A673 (cell line): Measurements from ENCODE around the gene IQCM. TPM values are rescaled to one million over a fixed set of nuclear protein-coding genes. Genes with fewer than 3 reads are reported as not detected.

Source experiments
- BruUV-seq: library from RNA; stranded (reverse); fragments of 400-500 nt; replicated peaks from 2 replicates; lab custom pipeline; 2021; lab: Mats Ljungman, UMichigan
- CTCF ChIA-PET: fragments of 300-600 bp; sonication (Branson Sonifier 250); formaldehyde crosslinking; loops from one replicate; lab custom pipeline; 2022; ENCODE audit warnings: antibody characterized with exemption; lab: Charles Lee
- POLR2A ChIA-PET: fragments of 300-600 bp; sonication (Branson Sonifier 250); formaldehyde crosslinking; loops from one replicate; lab custom pipeline; 2022; ENCODE audit warnings: antibody characterized with exemption; ENCODE audit not compliant: low non-redundant PET; lab: Charles Lee
- DNase-seq: peaks from one replicate; pipeline ENCODE4 v3.0.0-alpha.2; 2015; ENCODE audit warnings: low spot score
- H3K27ac ChIP-seq: fragments of 200-600 bp; sonication (generic); 2 replicates; pipeline ENCODE4 v1.5.1; 2016; ENCODE audit warnings: mixed run types, low read depth, mild to moderate bottlenecking, mixed read lengths, antibody characterized with exemption, low read length; ENCODE audit not compliant: poor library complexity, severe bottlenecking
- H3K27me3 ChIP-seq: fragments of 200-600 bp; sonication (generic); replicated peaks from 2 replicates; pipeline ENCODE4 v1.6.1; 2017; ENCODE audit warnings: mixed run types, low read depth, mild to moderate bottlenecking, mixed read lengths, antibody characterized with exemption, low read length; ENCODE audit not compliant: insufficient read depth, poor library complexity
- H3K36me3 ChIP-seq: fragments of 200-600 bp; sonication (generic); 2 replicates; pipeline ENCODE4 v1.6.1; 2016; ENCODE audit warnings: mixed run types, mild to moderate bottlenecking, mixed read lengths, antibody characterized with exemption, low read length; ENCODE audit not compliant: insufficient read depth, poor library complexity, severe bottlenecking
- H3K4me1 ChIP-seq: fragments of 200-600 bp; sonication (generic); 2 replicates; pipeline ENCODE4 v1.6.1; 2017; ENCODE audit warnings: mixed run types, mild to moderate bottlenecking, mixed read lengths, antibody characterized with exemption, low read length; ENCODE audit not compliant: insufficient read depth, poor library complexity, severe bottlenecking
- H3K4me3 ChIP-seq: fragments of 200-600 bp; sonication (generic); 2 replicates; pipeline ENCODE4 v1.5.1; 2016; ENCODE audit warnings: low read depth, mixed run types, mild to moderate bottlenecking, mixed read lengths, low read length; ENCODE audit not compliant: poor library complexity, severe bottlenecking
- H3K9me3 ChIP-seq: fragments of 200-600 bp; sonication (generic); 2 replicates; pipeline ENCODE4 v1.6.1; 2016; ENCODE audit warnings: mixed run types, low read depth, mild to moderate bottlenecking, mixed read lengths, antibody characterized with exemption, low read length; ENCODE audit not compliant: poor library complexity, severe bottlenecking
- CTCF ChIP-seq: fragments of 300-800, 200-600 bp; sonication (generic); conservative IDR thresholded peaks from 2 replicates; pipeline ENCODE4 v1.5.1; 2017; ENCODE audit warnings: low read depth, mild to moderate bottlenecking, antibody characterized with exemption, low read length, moderate library complexity, mixed read lengths
- EZH2 ChIP-seq: fragments of 200-600 bp; sonication (generic); IDR thresholded peaks from 2 replicates; pipeline ENCODE4 v1.6.1; 2017; ENCODE audit warnings: borderline replicate concordance, low read depth, mild to moderate bottlenecking, mixed read lengths, antibody characterized with exemption, low read length; ENCODE audit not compliant: poor library complexity, severe bottlenecking
- intact Hi-C: fragments of 100-400 bp; cut with micrococcal nuclease; formaldehyde crosslinking; loops from one replicate; pipeline ENCODE4 v1.10.0; 2022; ENCODE audit not compliant: unreplicated experiment
- total RNA-seq: library from RNA; stranded (reverse); gene quantifications from 2 replicates; pipeline ENCODE4 v1.2.3, GENCODE V29; 2021

Gene IQCM
- total RNA-seq, 1 experiment from 2014 or later, result not detected

GRCh38 chr4:149727663-149728062 lies 88.0 kb downstream of the IQCM start:
- TF ChIP-seq EZH2, result no peak
- no peak for TF ChIP-seq CTCF
- POLR2A ChIA-PET, result no interaction called here
- H3K4me1 ChIP-seq, result no peaks in the 10 kb centered on the region

DNA sequence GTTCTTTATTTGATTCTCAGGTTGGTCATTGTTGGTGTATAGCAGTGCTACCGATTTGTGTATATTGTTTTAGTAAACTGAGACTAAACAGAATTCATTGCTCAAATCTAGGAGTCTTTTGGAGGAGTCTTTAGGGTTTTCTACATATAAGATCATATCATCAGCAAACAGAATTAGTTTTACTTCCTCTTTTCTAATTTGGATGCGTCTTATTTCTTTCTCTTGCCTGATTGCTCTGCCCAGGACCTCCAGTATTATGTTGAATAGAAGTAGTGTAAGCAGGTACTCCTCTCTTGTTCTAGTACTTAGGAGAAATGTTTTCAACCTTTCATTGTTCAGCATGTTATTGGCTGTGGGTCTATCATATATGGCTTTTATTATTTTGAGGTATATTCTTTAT lies 92.6 kb downstream of the IQCM start:
- Histone ChIP-seq H3K4me1 (no peaks in the 10 kb centered on the region), H3K36me3 (no peaks in the 10 kb centered on the region), H3K27ac (no peak overlapping the region), H3K4me3 (no peak overlapping the region), H3K27me3 (no peaks in the 10 kb centered on the region), H3K9me3 (no peaks in the 10 kb centered on the region)
- no TSS peak for BruUV-seq
- DNase-seq, result no peak
- intact Hi-C loops, result no loop called here
- TF ChIP-seq CTCF (no peak), EZH2 (no peak)
- POLR2A ChIA-PET, result no interaction called here
- CTCF ChIA-PET, result no interaction called here

More at GRCh38 chr4:149727663-149728062, 88.0 kb downstream of the IQCM start:
- CTCF ChIA-PET, result no interaction called here
- Histone ChIP-seq H3K27me3 (no peaks in the 10 kb centered on the region), H3K27ac (no peak overlapping the region), H3K4me3 (no peak overlapping the region), H3K36me3 (no peaks in the 10 kb centered on the region), H3K9me3 (no peaks in the 10 kb centered on the region)
- intact Hi-C loops, result no loop called here
- DNase-seq, result no peak
- no TSS peak for BruUV-seq

- CTCF ChIA-PET, result no interaction called here
- Histone ChIP-seq H3K4me1 (no peaks in the 10 kb centered on the region), H3K9me3 (no peaks in the 10 kb centered on the region), H3K27ac (no peak overlapping the region), H3K4me3 (no peak overlapping the region), H3K36me3 (no peaks in the 10 kb centered on the region), H3K27me3 (no peaks in the 10 kb centered on the region)
- intact Hi-C loops, result no loop called here
- DNase-seq, result no peak
- POLR2A ChIA-PET, result no interaction called here
- TF ChIP-seq CTCF, result no peak
- no TSS peak for BruUV-seq
Measured at GRCh38 chr4:149719806-149720205, 95.8 kb downstream of the IQCM start.
